Liver (tissue), 9 donors: Measurements from ENCODE around the gene TFAP2A. TPM values are rescaled to one million over a fixed set of nuclear protein-coding genes. Genes with fewer than 3 reads are reported as not detected.

ENCODE experiments used
- DNase-seq: peaks from one replicate; pipeline ENCODE4 v3.0.0-alpha.2; 2017; ENCODE audit warnings: low spot score
- H3K27ac ChIP-seq, 2 donors: one replicate each; pipeline ENCODE4 v1.7.0; 2013; ENCODE audit warnings: inconsistent platforms in 2 of 2, low read length in 2 of 2, control low read depth in 1 of 2, low read depth in 1 of 2, mild to moderate bottlenecking in 1 of 2
- H3K27me3 ChIP-seq, 4 donors: one replicate each; pipeline versions ENCODE4 v1.6.1 to v1.7.0; 2013; ENCODE audit warnings: low read length in 3 of 4, inconsistent platforms in 1 of 4, mild to moderate bottlenecking in 1 of 4, moderate library complexity in 1 of 4; ENCODE audit not compliant: control insufficient read depth in 4 of 4, insufficient read depth in 4 of 4
- H3K36me3 ChIP-seq, 4 donors: one replicate each; pipeline versions ENCODE4 v1.6.1 to v1.7.0; 2013; ENCODE audit warnings: low read length in 3 of 4, mild to moderate bottlenecking in 3 of 4, low read depth in 1 of 4, moderate library complexity in 1 of 4; ENCODE audit not compliant: control insufficient read depth in 4 of 4, insufficient read depth in 3 of 4
- H3K4me1 ChIP-seq, 4 donors: one replicate each; pipeline versions ENCODE4 v1.6.1 to v1.7.0; 2013; ENCODE audit warnings: low read length in 3 of 4, mild to moderate bottlenecking in 3 of 4, moderate library complexity in 1 of 4; ENCODE audit not compliant: control insufficient read depth in 4 of 4, insufficient read depth in 4 of 4
- H3K4me3 ChIP-seq, 3 donors: one replicate each; pipeline versions ENCODE4 v1.6.1 to v1.7.0; 2013; ENCODE audit warnings: low read length in 3 of 3, control low read depth in 1 of 3, low read depth in 1 of 3, mild to moderate bottlenecking in 1 of 3
- H3K9ac ChIP-seq, 2 donors: one replicate each; pipeline ENCODE4 v1.7.0; 2013; ENCODE audit warnings: low read length in 2 of 2, mild to moderate bottlenecking in 2 of 2, moderate library complexity in 2 of 2, control low read depth in 1 of 2, low read depth in 1 of 2
- H3K9me3 ChIP-seq, 4 donors: one replicate each; pipeline versions ENCODE4 v1.6.1 to v1.7.0; 2013; ENCODE audit warnings: low read length in 3 of 4; ENCODE audit not compliant: control insufficient read depth in 4 of 4
- EGR1 ChIP-seq, 2 donors: IDR thresholded peaks; 2 replicates each; pipeline ENCODE4 v1.6.1; 2016 to 2018; ENCODE audit warnings: antibody characterized with exemption in 2 of 2, low read depth in 2 of 2
- FOXA1 ChIP-seq: IDR thresholded peaks from 2 replicates; pipeline ENCODE4 v1.6.1; 2016; ENCODE audit warnings: antibody characterized with exemption
- FOXA2 ChIP-seq: IDR thresholded peaks from 2 replicates; pipeline ENCODE4 v1.6.1; 2016; ENCODE audit warnings: antibody characterized with exemption
- GABPA ChIP-seq, 2 donors: IDR thresholded peaks in 1 of 2; conservative IDR thresholded peaks in 1 of 2; 2 replicates each; pipeline ENCODE4 v1.6.1; 2016; ENCODE audit warnings: antibody characterized with exemption in 2 of 2, mild to moderate bottlenecking in 1 of 2, moderate library complexity in 1 of 2
- HNF4A ChIP-seq, 2 donors: conservative IDR thresholded peaks; 2 replicates each; pipeline ENCODE4 v1.6.1; 2016; ENCODE audit warnings: antibody characterized with exemption in 2 of 2, mild to moderate bottlenecking in 2 of 2
- HNF4G ChIP-seq: IDR thresholded peaks from 2 replicates; pipeline ENCODE4 v1.6.1; 2016; ENCODE audit warnings: antibody characterized with exemption
- JUND ChIP-seq, 2 donors: IDR thresholded peaks; 2 replicates each; pipeline ENCODE4 v1.6.1; 2016; ENCODE audit warnings: antibody characterized with exemption in 2 of 2
- NR2F2 ChIP-seq: IDR thresholded peaks from 2 replicates; pipeline ENCODE4 v1.6.1; 2016; ENCODE audit warnings: antibody characterized with exemption
- RAD21 ChIP-seq, 2 donors: IDR thresholded peaks; 2 replicates each; pipeline ENCODE4 v1.6.1; 2016; ENCODE audit warnings: antibody characterized with exemption in 2 of 2, mild to moderate bottlenecking in 2 of 2
- WGBS: extraction: QIAGEN DNeasy Blood & Tissue Kit; methylation state at CpG from one replicate; pipeline ENCODE4 v1.1.7; 2013; 5-methylcytosine and 5-hydroxymethylcytosine counted together
- polyA plus RNA-seq, 2 donors: library from polyadenylated mRNA; stranded (reverse) in 1 of 2; unstranded in 1 of 2; fragments of 200-250 nt in 1 of 2; fragments of >200 nt in 1 of 2; fragmentation: Nextera tagmentation in 1 of 2; extraction: Ambion mirVana in 1 of 2; gene quantifications; one replicate each; pipeline versions ENCODE4 v1.2.1 to v1.2.3, GENCODE V29; 2013 to 2015
- total RNA-seq, 2 donors: library from RNA; depleted of rRNA; stranded (reverse); fragments of >200 nt; gene quantifications; one replicate each; pipeline ENCODE4 v1.2.3, GENCODE V29; 2014
- TF ChIP-seq, protein P1 (sequence below): IDR thresholded peaks from 2 replicates; pipeline ENCODE4 v1.6.1; 2016; ENCODE audit warnings: antibody characterized with exemption
- TF ChIP-seq, protein P2 (sequence below): fragments of 150-350 bp; IDR thresholded peaks from 2 replicates; pipeline ENCODE4 v1.5.1; 2017; ENCODE audit warnings: improper control_type of control experiment, low read depth, low read length; ENCODE audit not compliant: missing input control
- TF ChIP-seq, protein P3 (sequence below): IDR thresholded peaks from 2 replicates; pipeline ENCODE4 v1.6.1; 2016; ENCODE audit warnings: antibody characterized with exemption, mild to moderate bottlenecking
- TF ChIP-seq, protein P4 (sequence below): IDR thresholded peaks from 2 replicates; pipeline ENCODE4 v1.6.1; 2016; ENCODE audit warnings: antibody characterized with exemption
- donor health status: healthy.
- donor health status: healthy.
- donor health status: healthy.
- donor health status: healthy.
- donor health status: healthy.

The TFAP2A gene
- total and polyA plus RNA-seq, 4 donors, result 0.03 to 0.08 TPM; not detected in 2

DNA sequence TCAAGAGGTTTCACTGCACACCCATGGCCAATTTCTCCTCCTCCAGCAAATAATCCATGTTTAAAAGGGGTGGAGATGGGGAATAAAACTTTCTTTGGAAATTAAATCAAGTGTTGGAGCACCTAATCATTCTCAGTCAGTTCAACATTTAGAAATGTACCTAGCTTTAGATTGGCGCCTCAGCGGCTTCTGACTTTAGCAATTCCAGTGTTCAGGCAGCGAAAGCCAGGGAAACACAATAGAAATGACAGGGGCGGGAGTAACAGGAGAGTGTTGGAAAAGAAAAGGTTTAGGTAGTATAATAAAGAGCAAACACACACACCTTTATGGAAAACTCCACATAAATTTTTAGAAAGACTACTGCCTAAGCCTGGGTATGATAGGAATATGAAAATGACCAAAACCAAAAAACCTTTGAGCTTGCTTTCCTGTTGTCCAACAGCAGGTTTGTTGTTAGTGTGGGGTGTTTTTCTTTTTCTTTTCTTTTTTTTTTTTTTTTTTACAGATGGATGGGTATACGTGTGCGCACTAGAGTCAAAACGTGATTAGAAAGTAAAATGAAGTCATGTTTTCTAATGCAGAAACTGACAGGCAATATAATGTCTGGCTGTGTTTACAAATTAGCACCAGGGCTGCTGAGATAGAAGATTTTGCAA lies 7.7 kb downstream of the TFAP2A start:
- peaks cover 6 to 23% (median 13%) of the 10 kb centered on the region in 4 donors for H3K4me1 ChIP-seq
- no peaks in the 10 kb centered on the region for H3K36me3 ChIP-seq
- H3K9ac ChIP-seq, result no peak overlapping the region
- H3K27ac ChIP-seq, result no peak overlapping the region
- peaks cover 3 to 22% (median 10%) of the 10 kb centered on the region in 4 donors for H3K27me3 ChIP-seq
- 16% methylated on average over 7 of the region's 7 CpGs for WGBS
- no peak for DNase-seq
- no peak overlapping the region for H3K4me3 ChIP-seq
- TF ChIP-seq, protein P1, sequence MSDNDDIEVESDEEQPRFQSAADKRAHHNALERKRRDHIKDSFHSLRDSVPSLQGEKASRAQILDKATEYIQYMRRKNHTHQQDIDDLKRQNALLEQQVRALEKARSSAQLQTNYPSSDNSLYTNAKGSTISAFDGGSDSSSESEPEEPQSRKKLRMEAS, result no peak
- TF ChIP-seq FOXA1, result no peak
- peaks cover 0 to 9% (median 5%) of the 10 kb centered on the region in 4 donors for H3K9me3 ChIP-seq

DNA sequence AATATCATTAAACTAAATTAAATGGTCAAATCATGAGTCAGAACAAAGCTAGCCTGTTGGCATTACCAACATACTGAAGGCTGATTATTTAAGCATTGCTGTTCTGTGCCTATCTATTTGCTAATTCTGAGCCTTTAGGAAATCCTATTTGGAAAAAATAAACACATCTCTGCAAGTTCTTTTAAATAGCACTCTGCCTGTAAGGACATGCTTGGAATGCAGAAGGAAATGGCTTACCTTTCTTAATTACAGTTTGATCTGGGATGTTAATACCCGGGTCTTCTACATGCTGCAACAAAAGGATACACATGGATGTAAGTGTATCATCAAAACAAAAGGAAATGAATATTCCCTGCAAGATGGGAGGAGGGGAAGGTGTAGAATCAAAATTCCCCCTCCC lies 8.3 kb downstream of the TFAP2A start:
- WGBS, result 21% methylated on average over 1 of the region's 1 CpG
- no peak overlapping the region for H3K27ac ChIP-seq

More for the DNA sequence above, 8.3 kb downstream of the TFAP2A start:
- Histone ChIP-seq H3K27me3 (peaks cover 5 to 22% (median 12%) of the 10 kb centered on the region in 4 donors), H3K9ac (no peak overlapping the region), H3K4me1 (peaks cover 3 to 18% (median 9%) of the 10 kb centered on the region in 4 donors), H3K9me3 (peaks cover 0 to 9% (median 5%) of the 10 kb centered on the region in 4 donors), H3K4me3 (no peak overlapping the region), H3K36me3 (no peaks in the 10 kb centered on the region)
- no peak for DNase-seq
- TF ChIP-seq GABPA (IDR thresholded peaks at IDR 0.05 in 1 of 2, conservative IDR thresholded peaks at IDR 0.05 in 1 of 2) (no peak), HNF4G (no peak), EGR1 (IDR thresholded peaks at IDR 0.05; ENCODE audit: low read depth in 2 of 2) (no peak), JUND (IDR thresholded peaks at IDR 0.05) (no peak), HNF4A (conservative IDR thresholded peaks at IDR 0.05) (no peak), FOXA1 (no peak), RAD21 (IDR thresholded peaks at IDR 0.05) (no peak), NR2F2 (no peak), FOXA2 (no peak)
- TF ChIP-seq, protein P2, sequence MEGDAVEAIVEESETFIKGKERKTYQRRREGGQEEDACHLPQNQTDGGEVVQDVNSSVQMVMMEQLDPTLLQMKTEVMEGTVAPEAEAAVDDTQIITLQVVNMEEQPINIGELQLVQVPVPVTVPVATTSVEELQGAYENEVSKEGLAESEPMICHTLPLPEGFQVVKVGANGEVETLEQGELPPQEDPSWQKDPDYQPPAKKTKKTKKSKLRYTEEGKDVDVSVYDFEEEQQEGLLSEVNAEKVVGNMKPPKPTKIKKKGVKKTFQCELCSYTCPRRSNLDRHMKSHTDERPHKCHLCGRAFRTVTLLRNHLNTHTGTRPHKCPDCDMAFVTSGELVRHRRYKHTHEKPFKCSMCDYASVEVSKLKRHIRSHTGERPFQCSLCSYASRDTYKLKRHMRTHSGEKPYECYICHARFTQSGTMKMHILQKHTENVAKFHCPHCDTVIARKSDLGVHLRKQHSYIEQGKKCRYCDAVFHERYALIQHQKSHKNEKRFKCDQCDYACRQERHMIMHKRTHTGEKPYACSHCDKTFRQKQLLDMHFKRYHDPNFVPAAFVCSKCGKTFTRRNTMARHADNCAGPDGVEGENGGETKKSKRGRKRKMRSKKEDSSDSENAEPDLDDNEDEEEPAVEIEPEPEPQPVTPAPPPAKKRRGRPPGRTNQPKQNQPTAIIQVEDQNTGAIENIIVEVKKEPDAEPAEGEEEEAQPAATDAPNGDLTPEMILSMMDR, result no peak
- TF ChIP-seq, protein P3, sequence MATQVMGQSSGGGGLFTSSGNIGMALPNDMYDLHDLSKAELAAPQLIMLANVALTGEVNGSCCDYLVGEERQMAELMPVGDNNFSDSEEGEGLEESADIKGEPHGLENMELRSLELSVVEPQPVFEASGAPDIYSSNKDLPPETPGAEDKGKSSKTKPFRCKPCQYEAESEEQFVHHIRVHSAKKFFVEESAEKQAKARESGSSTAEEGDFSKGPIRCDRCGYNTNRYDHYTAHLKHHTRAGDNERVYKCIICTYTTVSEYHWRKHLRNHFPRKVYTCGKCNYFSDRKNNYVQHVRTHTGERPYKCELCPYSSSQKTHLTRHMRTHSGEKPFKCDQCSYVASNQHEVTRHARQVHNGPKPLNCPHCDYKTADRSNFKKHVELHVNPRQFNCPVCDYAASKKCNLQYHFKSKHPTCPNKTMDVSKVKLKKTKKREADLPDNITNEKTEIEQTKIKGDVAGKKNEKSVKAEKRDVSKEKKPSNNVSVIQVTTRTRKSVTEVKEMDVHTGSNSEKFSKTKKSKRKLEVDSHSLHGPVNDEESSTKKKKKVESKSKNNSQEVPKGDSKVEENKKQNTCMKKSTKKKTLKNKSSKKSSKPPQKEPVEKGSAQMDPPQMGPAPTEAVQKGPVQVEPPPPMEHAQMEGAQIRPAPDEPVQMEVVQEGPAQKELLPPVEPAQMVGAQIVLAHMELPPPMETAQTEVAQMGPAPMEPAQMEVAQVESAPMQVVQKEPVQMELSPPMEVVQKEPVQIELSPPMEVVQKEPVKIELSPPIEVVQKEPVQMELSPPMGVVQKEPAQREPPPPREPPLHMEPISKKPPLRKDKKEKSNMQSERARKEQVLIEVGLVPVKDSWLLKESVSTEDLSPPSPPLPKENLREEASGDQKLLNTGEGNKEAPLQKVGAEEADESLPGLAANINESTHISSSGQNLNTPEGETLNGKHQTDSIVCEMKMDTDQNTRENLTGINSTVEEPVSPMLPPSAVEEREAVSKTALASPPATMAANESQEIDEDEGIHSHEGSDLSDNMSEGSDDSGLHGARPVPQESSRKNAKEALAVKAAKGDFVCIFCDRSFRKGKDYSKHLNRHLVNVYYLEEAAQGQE, result no peak
- TF ChIP-seq, protein P4, sequence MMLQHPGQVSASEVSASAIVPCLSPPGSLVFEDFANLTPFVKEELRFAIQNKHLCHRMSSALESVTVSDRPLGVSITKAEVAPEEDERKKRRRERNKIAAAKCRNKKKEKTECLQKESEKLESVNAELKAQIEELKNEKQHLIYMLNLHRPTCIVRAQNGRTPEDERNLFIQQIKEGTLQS, result no peak
